Endometrial microvascular endothelial cells (primary cell): ENCODE data around the gene NGEF. TPM values are rescaled to one million over a fixed set of nuclear protein-coding genes. Genes with fewer than 3 reads are reported as not detected.

Experiments used
- in situ Hi-C: cut with HindIII; loops from 2 replicates; pipeline ENCODE4 v1.10.0; 2017; ENCODE audit warnings: low sequenced_read_pairs, low pct_unique_long_range_greater_than_20kb; ENCODE audit errors: inconsistent ontology term
- total RNA-seq: library from RNA; depleted of rRNA; stranded (reverse); fragments of >200 nt; gene quantifications from one replicate; pipeline ENCODE4 v1.2.3, GENCODE V29; 2015; ENCODE audit errors: inconsistent ontology term

The NGEF gene
- total RNA-seq, 1 donor from 2014 or later: 0.09 TPM

DNA sequence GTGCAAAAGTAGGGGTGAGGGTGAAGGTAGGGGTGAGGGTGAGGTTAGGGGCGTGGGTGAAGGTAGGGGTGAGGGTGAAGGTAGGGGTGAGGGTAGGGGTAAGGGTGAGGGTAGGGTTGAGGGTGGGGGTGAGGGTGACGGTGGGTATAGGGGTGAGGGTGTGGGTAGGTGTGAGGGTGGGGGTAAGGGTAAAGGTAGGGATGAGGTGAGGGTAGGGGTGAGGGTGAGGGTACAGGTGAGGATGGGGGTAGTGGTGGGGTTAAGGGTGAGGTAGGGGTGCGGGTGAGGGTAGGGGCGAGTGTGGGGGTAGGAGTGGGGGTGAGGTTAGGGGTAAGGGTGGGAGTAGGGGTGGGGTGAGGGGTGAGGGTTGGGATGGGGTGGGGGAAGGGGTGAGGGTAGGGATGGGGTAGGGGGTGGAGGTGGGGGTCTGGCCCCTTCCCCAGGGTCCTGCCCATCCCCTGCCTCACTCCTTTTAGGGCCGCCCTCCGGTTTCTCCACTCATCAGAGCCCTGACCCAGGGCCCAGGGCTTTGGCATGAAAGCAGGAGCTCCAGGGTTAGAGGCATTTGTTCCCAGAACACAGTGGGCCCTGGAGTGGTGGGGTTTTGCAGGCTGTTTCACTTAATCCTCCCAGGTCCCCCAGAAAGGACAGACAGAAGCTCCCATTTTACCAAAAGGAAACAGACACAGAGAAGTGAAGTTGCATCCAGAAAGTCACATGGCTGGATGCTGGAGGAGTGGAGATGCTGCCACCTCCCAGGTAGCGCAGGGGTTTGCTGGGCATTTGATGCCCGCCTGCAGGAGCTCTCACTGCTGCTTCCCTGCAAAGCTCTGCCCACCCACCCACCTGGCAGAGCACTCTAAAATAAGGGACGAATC, 116.1 kb downstream of the NGEF start:
- in situ Hi-C loops: no loop called here

DNA sequence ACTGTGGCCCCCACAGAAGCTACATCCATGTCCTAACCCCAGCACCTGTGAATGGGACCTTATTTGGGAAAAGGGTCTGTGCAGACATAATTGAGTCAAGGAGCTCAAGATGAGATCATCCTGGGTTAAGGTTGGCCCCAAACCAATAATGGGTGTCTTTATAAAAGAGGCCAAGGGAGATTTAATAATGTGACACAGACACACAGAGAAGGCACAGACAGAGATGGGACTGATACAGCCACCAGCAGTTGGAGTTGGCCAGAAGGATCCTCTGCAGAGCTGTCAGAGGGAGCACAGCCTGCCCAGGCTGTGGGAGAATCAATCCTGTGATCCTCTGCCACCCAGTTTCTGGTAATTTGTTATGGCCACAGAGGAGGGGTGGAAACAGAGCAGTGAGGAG, 116.9 kb downstream of the NGEF start:
- in situ Hi-C loops: no loop called here

DNA sequence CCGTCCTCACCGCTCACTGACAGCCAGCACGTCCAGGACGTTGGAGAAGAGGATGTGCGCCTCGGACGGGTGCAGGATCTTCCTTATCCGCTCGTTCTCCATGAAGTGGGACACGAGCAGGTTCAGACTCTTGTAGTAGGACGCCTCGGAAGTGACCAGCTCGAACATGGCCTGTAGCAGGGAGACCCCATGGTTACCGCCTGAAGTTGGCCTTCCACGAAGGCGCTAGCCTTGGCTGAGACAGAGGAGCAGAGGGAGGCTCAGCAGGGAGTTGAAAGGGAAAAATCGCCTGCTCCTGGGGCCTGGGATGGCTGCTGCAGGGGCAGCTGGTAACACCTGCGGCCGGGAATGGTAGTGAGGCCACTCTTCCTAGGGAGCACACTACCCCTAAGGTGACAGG, 118.3 kb downstream of the NGEF start:
- in situ Hi-C loops: no loop called here

DNA sequence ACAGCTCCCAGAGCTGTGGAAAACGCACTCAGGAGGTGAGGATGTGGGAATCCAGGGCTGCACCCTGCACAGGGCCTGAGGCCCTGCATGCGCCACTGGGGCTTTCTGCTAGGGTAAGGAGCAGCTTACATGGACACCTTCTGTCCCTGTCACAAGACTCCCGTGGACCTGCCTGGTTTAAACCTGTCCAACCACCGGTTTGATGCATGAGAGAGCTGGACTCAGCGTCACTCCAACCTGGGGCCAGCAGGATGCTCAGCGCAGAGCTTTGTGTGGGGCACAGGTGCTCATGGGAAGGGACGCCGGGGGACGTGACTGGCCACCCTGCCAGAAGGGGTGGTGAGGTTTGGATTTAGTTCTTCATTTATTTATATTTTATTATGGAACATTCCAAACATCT, 118.8 kb downstream of the NGEF start:
- in situ Hi-C loops: no loop called here

DNA sequence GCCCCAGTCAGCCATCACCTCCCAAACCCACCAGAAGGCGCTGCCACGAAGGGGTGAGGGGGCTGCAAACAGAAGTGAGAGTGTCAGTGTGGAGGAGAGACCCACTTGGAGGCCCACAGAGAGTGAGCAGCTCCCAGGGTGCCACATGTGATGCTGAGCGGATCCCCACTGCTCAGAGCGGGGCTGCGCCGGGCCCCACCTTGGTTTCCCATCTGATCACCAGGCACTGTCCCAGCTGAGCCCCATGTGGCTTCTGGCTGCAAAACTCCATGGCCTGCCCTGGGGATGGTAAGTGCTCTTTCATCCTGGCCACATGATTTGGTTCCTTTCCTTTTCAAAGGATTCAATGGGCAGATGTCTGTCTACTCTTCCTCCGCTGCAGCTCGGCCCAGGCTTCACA, 119.2 kb downstream of the NGEF start:
- in situ Hi-C loops: no loop called here

DNA sequence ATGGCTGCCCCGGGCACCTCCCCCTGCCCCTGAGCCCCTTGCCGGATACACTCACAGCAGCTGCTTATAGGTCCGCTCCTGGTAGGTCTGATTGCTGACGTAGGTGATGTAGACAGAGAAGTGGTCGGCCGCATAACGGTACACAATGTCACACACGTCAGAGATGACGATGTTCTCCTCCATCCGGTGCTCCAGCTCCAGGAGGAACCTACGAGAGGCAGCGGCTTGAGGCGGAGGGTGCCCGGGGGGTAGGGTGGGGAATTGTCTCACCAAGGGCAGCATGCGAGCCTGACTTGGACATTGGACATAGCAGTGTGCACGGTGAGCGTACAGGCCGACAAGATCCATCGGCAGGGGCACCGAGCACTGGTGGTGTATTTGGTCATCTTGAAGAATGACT, 120.2 kb downstream of the NGEF start:
- in situ Hi-C loops: no loop called here

DNA sequence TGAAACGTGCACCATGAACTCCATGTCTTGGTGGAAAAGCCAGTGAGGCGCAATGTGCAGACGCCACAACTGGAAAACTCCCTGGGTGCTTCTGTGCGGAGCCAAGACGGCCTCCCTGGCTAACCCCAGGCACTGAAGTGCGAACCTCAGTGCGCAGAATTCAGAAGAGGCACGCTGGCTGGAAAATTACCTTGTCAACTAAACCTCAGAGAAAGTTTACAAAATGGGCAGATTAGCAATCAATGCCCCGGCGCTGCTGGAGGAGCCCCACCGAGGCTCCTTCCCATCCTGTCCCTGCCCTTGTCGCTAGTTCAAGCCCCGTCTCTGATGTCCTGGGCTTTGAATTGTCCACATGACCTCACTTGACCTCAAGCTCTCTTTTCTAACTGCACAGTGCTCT, 120.8 kb downstream of the NGEF start:
- in situ Hi-C loops: no loop called here

DNA sequence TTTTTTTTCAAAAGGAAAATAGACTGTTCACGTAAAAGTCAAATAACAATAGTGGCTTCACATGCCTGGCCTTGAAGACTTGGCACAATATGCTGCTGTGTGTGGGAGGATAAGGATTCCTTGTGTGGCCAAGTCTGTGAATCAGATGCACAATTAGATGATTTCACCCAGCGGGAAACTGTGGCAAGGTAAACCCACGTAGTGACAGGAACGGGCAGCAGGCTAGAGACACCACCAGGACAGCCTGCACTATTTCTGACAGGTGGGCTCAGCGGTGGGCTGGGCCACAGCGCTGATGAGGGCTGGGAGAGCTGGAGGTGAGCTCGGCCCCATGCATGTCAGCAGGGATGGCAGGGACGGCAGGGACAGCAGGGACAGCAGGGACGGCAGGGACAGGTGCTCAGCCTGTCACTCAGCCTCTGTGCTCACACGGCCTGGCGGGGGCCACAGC, 121.4 kb downstream of the NGEF start:
- in situ Hi-C loops: no loop called here

DNA sequence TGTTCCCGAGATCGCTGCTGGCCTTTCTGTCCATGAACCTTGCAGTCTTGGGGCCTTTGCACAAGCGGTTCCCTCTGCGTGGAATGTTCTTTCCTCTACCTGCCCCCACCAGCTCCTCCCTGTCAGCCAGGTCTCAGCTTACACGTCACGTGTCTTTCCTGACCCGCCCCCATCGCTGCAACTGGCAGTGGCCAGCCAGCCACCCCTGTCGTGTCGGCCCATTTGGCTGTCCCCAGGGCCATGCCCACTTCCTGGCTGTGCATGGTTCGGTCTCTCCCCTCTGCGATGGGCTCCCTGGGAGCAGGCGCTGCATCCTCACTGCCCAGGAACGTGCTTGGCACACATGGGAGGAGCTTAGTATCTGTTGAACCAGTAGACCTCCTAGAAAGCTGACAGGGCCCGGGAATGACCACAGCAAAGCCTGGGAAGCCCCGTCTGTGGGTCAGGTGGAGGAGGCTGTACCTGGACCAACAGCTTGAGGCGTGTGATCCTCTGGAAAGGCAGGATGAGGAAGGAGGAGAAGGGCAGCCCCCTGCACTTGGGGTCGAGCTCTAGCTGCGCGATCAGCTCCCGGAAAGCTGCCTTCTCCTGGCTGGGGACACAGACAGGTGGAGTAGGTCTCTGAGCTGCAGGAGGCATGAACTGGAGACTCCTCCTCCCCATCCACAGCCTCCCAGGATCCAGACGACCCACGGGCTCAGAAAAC, 122.0 kb downstream of the NGEF start:
- in situ Hi-C loops: no loop called here

DNA sequence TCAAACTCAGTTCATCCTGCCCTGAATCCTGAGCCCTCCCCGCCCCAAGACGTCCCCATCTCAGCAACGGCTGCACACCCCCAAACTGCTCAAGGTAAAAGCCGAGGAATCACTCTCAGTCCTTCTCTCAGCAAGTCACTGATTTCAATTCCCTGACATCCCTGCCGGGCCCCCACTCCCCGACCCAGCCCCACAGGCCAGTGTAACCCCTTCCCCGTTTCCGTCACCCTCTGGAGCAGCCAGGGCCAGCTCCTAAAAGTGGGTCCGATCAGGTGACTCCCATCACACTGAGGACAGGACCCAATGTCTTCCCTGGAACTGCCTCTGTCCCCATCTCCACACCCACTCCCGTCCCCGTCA, 122.5 kb downstream of the NGEF start:
- in situ Hi-C loops: no loop called here

DNA sequence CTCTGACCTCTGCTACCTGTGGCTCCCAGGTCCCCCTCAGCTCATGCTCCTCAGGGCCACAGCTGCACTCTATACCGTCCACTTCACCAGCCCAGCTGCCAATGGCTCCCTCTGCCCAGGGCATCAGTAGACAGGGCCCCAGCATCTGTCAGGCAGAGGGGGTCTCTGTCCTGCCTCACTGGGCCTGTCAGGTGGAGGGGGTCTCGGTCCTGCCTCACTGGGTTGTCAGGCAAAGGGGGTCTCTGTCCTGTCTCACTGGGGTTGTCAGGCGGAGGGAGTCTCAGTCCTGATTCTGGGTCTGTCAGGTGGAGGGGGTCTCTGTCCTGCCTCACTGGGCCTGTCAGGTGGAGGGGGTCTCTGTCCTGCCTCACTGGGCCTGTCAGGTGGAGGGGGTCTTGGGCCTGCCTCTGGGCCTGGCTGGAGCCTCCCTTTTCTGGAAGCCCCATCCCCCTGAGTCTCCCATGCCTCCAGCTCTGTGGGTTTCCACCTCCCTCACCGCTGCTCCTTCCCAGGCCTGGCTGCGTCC, 123.1 kb downstream of the NGEF start:
- in situ Hi-C loops: no loop called here

DNA sequence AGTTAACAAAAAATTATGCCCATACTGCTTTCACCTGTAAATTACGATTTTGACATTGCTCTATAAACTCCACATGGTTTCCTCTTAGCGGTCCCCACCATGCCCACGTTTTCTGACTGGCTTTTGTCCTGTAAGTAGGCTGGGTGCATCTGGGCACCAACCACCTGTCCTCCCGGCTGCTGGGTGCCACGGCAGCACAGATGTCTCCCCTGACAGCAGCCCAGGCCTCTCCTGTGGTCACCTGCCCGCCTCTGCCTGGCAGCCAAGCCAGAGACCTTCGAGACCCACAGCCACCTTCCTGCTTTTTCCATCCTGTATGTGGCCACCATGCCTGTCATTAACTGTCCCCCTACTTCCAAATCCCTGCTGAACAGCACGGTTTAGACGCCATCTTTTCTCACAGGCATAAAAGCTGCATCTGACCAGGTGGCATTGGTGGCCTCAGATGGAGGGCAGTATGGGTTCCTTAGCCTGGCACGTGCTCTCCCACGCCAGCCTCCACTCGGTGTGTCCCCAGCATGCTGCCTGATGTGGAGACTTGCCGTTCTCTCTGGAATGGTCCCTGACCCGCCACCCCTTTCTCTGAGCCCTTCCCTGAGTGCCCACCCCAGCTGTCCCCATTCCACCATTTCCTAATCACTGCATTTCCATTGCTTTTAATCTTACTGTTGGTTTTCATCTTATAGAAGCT, 124.1 kb downstream of the NGEF start:
- in situ Hi-C loops: no loop called here

DNA sequence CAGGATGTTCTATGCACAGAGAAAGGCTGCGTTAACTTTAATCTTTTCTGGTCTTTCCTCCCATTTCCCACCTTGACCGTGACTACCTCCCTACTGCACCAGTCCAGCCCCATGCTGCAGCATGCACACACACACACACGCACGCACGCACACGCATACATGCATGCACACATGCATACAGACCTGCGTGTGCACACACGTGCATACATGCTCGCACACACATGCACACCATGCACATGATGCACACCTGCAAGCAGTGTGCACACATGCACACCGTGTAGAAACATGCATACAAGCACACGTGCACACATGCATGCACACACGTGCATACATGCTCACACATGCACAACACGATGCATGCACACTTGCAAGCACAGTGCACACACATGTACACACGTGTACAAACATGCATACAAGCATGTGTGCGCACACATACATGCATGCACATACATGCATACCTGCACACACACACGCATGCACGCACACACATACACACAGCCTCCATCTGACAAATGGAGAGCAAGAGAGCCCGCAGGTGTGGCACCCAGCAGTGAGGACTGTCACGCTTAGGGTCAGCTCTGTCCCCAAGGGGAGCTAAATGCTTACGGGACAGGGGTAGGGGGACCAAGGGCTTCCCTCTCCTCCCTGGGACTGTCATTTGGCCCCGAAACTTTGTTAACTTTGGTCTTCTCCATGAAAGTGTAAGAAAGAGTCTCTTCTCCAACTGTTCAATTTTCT, 124.8 kb downstream of the NGEF start:
- in situ Hi-C loops: no loop called here

DNA sequence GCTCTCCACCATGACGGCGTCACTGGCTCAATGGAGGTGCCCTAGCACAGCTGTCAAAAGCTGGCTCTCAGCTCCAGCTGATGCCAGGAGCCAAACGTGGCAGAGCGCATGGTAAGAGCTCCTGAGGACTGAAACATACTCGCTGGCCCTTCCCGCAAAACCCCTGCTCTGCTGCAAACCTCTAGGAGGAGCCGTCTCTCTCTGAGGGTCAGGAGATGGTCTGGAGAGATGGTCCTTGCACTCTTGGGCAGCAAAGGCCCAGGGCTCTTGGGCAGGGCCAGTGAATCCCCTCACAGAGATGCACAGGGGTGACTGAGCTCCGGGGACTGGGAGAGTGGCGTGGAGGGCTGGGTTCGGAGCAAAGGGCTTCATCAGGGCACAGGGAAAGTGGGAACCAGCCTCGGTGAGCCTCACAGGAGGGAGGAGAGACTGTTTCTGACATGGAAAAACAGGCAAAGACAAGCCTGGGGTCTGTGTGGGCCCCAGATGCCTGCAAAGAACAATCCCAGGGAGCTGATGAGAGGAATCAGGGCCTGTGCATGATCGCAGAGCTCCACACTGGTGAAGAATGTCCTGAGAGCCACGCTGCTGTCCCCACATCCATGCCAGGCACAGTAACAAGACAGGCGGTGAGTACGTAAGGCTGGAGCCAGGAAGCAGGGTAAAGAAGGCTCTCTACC, 125.7 kb downstream of the NGEF start:
- in situ Hi-C loops: no loop called here

DNA sequence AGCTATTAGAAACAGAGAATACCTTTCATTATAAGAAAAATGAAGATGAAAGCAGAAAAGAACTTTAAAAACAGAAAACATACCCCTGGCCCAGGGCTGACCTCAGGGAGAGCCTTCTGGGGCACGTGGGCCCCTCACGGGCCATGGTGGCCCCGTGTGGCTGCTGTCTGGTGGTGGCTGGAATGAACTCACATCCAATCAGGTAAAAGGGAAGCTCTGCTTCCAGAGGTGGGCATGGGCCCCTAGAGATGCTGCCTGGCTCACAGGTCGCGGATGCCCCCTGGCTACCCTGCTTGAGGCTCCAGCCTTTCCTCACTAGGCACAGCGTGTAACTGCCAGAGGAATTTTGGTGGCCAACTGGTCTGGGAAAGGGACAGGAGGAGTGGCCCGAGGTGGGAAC, 126.4 kb downstream of the NGEF start:
- in situ Hi-C loops: no loop called here

DNA sequence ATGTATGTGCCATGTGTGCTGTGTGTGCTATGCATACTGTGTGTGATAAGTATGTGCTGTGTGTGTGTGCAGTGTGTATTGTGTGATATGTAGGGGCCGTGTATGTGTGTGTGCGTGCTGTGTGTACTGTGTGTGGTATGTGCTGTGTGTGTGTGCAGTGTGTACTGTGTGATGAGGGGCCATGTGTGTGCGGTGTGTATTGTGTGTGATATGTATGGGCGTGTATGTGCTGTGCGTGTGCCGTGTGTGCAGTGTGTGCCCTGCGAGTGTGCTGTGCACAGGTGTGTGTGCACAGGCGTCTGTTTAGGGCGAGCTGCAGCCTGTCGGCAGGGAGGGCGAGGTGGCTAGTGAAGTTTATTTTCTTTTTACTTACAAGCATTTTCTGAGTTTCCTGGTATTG, 126.9 kb downstream of the NGEF start:
- in situ Hi-C loops: no loop called here

DNA sequence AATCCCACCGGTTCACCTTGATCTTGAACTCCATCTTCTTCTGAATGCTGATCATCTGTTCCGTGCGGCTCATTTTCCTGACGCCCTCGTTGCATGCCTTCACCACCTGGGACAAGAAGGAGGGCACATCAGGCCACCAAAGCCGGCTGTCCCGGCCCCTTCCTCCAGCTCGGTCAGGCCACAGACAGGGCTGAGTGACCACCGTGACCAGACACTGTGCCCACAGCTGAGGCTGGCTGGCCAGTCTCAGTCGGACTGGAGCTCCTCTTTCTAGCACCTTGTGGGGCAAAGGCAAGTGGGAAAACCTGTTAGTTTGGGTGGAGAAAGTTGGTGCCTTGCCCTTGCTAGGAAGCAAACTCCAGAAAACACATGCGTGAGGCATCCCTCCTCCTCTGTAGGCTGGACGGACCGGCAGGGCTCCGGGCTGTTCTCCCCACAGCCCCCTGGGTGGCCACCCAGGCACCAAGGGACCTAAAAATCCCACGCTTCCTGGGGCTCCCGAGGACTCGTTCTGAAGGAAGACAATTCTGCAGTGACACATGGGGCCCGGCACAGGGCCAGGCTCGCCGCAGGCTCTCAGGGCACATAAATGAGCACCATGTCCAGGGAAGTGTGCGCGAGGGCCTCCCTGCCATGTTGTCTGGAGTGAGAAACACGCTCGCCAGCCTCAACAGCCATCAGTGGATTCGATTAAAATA, 127.6 kb downstream of the NGEF start:
- in situ Hi-C loops: no loop called here
